CD4-positive, alpha-beta T cell treated with Interleukin-2 at 100 ng/mL for 4 hours (primary cell): ENCODE data around the gene OR4D2.
"Not testable (repeated sequence)": the region's sequence is repeated elsewhere in the genome, so short reads cannot be mapped to it uniquely, and the experiment has no call there.

ENCODE experiments used
- DNase-seq: peaks from one replicate; pipeline ENCODE4 v3.0.0-alpha.2; 2020; ENCODE audit warnings: low spot score

Gene OR4D2

DNA sequence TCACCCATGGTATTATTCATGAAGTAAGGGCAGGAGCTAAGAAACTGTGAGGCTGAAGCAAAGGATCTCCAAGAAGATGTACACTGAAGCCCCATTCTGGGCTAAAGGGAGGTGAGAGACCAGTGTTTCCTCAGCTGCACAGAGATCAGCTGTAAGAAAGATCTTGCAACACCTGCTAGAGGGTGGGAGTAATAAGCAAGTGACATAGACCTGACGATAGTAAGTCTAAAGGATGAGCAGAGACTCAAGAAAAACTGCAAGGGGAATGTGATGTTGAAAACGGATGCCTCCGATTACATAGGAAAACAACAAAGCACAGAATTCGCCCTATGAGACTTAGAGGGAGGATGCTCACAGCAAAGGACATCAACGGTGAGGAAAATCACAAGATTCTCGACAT lies at the start of gene OR4D2:
Gene OR4D2, plus strand, starts transcription at position 301 of the 400 bp plus-strand sequence. CDS start 2,674 bp downstream, outside the sequence.
- DNase-seq = no peak

DNA sequence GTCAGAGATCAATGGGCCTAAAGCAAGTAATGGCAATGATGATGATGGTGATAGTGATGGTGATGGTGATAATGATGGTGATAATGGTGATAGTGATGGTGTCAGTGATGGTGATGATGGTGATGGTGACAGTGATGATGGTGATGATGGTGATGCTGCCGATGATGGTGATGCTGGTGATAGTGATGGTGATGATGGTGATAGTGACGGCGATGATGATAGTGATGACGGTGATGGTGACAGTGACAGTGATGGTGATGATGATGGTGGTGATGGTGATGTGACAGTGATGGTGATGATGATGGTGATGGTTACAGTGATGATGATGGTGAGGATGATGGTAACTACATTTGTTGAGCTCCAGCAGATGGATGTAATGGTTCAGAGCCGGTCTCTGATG lies 49.4 kb upstream of the OR4D2 start:
- DNase-seq = no peak

DNA sequence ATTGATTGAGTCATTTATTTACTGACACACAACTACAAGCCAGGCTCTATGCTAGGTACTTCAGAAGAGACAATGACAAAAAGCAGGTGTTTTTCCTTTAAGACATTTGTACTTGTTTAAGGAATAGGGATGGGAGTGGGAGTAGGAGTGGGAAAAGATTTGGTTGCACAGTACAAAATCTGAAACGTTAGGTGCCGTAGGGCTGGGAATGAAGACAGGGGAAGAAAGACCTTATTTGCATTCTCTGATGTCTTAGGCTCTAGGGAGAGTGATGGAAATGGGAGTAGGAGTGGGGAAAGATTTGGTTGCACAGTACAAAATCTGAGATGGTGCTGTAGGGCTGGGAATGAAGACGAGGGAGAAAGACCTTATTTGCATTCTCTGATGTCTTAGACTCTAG lies 47.3 kb upstream of the OR4D2 start:
- DNase-seq = no peak

DNA sequence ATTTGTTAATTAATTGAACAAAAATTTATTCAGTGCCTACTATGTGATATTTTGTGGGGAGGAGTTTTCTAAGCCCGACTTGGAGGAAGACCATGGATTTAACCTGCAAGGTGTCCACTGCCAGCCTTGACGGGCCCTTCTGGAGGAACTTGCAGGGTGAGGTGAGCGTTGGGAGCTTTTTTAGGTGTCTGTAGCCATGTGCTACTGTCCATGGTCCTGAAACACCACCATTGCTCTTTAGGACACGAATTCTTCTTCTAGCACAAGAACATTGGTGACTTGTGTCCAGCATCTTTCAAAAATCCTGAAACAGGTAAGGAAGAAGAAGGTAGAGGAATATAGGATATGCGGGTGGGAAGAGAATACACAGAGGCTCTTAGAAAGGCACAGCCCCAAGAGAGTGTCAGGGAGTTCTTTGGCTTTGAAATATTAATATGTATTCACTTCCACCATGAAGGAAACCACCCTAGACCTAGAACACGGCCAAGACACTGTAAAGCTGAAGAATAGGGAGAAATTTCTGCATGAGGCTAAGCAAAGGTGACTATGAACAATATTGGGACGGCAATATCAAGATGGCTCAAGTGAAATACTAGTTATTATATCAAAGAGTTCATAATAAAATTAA lies 46.5 kb upstream of the OR4D2 start:
- peak; percentile 60 for DNase-seq

DNA sequence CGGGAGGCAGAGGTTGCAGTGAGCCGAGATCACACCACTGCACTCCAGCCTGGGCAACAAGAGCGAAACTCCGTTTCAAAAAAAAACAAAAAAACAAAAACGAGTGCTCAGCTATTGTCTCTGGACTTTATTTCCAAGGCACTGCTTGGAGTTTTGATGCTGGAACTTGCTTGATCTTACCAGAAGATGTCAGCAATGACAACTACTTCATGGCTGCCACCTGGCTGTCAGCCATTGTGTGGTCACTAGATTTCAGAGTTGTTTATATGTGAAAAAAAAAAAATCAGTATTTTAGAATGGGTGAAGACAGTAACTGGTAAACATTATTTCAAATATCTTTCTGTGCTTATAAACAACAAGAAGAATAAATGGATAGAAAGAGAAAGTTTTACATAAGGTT lies 44.9 kb upstream of the OR4D2 start:
- DNase-seq = peak; percentile 69

DNA sequence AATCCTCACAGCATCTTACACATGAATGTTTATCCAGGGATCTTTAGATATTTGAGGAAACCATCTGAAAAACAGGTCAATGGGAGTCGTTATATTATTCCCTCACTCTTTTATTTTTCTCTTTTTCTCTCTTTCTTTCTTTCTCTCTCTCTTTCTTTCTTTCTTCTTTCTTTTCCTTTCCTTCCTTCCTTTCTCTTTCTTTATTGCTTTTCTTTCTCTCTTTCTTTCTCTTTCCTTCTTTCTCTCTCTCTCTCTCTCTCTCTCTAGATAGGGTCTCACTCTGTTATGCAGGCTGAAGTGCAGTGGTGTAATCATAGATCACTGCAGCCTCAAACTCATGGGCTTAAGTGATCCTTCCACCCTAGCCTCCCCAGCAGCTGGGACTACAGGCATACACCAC lies 38.9 kb upstream of the OR4D2 start:
- no peak for DNase-seq

DNA sequence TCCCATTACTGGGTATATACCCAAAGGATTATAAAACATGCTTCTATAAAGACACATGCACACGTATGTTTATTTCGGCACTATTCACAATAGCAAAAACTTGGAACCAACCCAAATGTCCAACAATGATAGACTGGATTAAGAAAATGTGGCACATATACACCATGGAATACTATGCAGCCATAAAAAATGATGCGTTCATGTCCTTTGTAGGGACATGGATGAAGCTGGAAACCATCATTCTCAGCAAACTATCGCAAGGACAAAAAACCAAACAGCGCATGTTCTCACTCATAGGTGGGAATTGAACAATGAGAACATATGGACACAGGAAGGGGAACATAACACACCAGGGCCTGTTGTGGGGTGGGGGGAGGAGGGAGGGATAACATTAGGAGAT lies 34.1 kb upstream of the OR4D2 start:
- DNase-seq = not testable (repeated sequence)

DNA sequence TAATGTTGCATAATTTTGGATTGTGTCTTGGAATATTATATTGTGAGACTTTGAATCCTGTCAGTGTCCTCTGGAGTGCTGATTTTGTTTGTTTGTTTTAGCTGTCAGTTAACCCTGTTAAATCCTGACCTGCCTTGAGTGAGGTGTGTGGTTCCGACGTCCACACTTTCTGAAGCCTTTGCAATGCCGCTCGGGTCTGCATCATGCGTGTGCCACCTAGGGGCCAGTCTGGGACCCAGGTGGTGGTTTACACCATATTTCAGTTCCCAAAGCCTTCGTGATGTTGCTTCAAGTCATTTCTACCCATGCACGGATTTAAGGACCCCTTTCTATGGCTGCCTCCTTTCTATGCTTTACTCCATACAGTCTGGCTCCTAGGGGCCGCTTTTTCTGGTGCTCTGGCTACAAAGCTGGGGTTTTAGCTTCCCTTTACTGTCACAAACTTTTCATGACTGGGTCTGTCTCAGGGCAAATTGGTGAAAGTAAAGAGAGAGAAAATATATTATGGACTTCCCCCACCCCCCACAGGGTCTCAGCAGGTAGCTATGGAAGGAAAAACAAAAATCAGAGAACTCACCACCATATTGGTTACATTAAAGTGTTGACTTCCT lies 30.0 kb upstream of the OR4D2 start:
- DNase-seq = no peak

DNA sequence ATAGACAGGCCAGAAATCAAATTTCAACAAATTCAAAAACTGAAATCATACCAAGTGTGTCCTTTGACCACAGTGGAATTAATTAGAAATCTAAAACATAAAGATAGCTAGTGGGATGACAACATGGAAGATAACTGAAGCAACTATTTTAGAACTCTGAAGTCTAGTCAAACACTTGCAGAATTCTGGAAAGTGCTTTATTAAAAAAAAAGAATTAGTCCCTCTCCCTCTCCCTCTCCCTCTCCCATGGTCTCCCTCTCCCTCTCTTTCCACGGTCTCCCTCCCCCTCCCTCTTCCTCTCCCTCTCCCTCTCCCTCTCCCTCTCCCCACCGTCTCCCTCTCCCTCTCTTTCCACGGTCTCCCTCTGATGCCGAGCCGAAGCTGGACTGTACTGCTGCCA lies 25.3 kb upstream of the OR4D2 start:
- DNase-seq = no peak

DNA sequence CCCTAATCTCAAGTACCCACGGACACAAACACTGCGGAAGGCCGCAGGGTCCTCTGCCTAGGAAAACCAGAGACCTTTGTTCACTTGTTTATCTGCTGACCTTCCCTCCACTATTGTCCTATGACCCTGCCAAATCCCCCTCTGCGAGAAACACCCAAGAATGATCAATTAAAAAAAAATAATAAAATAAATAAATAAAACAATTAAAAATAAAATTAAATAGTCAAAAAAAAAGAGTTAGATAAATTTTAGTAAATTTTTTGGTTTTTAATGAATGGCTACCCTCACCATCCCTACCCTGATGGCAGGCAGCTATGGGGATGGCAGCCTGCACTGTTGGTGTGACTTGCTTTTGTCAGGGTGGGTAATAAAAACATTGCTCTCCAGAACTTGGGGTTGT lies 23.4 kb upstream of the OR4D2 start:
- not testable (repeated sequence) for DNase-seq

DNA sequence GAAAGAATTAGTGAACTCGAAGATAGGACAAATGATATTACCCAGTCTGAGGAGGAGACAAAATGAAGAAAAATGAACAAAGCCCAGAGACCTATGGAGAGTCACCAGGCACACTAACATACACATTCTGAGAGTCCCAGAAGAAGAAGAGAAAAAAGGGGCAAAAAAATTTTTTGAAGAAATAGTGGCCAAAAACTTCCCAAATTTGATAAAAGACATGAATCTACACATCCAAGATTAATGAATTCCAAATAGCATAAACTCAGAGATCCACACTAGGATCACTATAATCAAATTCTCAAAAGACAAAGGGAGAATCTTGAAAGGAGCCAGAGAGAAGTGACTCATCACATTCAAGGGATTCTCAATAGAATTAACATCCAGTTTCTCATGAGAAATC lies 22.0 kb upstream of the OR4D2 start:
- DNase-seq = no peak

DNA sequence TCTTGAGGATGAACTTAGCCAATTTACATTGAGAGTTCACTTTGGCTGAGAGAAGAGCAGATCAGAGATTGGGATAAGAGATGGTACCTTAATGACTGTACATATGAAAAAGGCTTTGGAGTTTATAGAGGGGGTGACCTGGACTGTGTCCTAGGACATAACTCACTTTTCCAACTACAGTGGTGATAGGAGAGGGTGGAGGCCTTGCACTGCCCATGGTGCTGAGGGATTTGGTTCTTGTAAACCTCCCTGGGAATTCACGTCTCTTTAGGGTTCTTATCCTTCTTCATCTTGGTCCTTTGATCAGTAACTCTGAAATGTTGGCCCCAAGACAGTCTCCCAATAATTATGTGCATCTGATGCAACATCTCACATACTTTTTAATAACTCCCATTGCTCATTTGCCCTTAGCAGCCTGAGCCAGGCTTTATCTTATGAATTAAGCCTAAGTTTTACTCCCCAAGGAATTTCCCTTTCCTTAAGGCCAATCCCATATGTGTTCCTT lies 18.8 kb upstream of the OR4D2 start, which contains the start of gene OR4D1:
Gene OR4D1, plus strand, starts transcription at position 455 of the 505 bp plus-strand sequence. CDS start 6,770 bp downstream, outside the sequence.
- DNase-seq = no peak

DNA sequence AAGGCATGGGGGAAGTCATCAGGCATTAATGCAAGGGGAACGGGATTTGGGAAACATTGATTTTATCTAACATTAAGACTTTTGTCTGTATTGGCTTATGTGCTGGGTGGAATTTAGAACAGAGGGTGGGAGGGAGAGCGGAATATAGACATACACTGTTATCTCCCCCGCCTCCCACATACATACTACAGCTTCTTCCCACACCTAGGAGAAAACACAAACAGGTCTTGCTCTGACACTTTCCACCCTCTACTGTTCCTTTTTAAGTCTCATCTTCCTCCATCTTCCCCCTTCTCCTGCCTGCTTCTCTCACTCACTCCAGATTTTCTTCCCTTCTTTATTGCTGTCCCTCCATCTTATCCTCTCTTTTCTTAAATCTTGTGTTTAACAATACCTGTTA lies 18.2 kb upstream of the OR4D2 start:
- DNase-seq = no peak

DNA sequence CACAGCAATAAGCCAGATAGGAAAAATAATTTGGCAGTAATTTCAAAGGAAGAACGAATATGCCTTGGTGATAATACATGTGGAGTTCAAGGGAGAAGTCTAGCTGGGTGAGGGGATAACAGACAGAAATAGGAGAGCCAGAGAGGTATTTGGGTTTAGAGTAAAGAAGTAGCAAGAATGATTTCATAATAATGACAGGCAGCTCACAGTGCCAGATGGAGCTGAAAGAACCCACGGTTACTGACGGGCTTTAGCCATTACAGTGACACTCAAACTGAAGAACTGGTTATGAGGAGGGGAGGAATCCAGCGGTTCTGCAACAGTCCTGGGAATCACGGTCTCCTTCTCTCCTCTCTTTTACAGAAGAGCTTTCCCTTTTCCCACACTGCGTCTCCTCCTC lies 16.4 kb upstream of the OR4D2 start:
- no peak for DNase-seq

DNA sequence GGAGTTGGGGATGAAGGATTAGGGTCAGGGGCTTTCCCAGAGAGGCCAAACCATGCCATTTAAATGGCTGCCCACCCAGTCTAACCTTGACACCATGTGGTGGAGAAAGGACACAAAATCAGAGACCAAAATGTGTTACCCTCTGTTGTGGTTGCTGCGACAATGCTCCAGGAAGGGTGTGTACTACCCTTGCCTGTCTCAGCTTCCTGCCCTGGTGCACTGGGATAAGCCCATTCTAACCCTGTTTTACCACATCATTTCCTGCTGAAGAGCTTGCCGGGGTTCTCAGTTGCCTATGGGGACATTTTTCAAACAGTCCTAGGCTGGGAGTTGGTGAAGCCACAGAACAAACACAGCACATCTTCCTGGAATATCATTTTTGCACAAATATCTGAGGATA lies 13.7 kb upstream of the OR4D2 start:
- DNase-seq = peak; percentile 86

DNA sequence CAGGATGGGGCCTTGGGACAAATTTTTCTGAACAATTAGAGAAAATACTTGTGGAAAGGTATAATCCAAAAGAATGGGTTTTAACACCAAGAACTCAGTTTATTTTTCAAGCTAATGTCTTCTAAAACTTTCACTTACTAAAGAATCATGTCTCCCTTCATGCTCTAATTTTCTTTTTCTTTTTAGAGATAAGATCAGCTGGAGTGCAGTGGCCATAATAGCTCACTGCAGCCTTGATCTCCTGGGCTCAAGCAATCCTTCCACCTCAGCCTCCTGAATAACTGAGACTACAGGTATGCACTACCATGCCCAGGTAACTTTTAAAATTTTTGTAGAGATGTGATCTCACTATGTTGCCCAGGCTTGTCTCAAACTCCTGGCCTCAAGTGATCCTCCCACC lies 13.1 kb upstream of the OR4D2 start:
- DNase-seq = no peak

DNA sequence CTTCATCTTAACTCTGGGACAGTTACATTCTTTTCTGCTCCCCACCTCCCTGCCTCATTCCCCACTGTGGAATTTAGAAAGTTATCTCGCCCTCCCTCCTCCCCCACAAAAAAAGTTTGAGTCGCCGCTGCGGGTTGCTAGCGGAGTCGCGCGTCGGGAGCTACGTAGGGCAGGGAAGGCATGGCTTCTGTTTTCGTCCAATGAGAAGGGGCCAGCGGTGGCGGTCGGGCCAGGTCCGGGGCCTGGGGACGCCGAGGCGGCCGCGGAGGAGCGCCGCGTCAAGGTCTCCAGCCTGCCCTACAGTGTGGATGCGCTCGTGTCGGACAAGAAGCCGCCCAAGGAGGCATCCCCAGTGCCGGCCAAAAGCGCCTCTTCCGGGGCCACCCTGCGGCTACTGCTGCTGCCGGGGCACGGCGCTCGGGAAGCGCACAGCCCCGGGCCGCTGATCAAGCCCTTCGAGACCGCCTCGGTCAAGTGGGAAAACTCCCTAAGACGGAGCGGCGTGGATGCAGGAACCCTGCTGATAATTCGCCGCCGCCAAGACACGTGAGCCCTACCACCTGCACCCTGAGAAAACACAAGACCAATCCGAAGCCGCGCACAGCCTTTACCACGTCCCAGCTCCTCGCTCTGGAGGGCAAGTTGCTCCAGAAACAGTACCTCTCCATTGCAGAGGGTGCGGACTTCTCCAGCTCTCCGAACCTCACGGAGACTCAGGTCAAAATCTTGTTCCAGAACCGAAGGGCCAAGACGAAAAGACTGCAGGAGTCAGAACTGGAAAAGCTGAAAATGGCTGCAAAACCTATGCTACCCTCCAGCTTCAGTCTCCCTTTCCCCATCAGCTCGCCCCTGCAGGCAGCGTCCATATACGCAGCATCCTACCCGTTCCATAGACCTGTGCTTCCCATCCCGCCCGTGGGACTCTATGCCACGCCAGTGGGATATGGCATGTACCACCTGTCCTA lies 9.7 kb upstream of the OR4D2 start:
- peak; percentile 53 for DNase-seq

DNA sequence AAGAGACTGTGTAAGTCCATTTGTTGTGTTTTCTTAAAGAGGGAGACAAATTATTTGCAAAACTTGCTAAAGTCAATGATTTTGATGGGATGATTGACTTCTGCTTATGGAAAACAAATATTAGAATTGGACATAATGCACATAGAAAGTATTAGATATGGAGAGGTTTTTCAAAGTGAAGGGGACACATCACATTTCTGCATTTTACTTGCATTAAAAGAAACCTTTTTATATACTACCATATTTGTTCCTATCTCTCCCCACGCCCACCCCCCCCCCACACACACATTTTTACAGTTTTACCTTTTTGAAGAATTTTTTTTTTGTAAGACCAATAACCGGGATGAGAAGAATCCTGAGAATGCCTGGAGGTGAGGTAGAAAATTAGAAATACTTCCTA lies 8.6 kb upstream of the OR4D2 start:
- no peak for DNase-seq

DNA sequence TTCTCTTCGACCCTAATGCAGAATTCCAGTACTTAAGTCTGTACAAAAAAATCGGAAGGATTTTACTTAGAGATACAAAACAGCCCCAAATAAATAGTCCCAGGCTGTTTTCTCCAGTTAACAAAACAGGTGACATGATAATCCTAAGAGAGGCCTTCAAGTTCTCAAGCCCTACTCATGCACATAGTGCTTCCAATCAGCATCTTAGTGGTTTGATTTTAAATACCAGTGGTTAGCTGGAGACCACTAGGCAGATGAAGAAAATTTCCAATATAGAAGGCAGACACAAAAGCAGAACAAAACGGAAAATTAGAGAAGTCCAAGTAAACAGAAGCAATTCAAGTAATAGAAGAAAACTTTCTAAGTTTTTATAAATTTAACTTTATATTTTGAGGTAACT lies 5.2 kb upstream of the OR4D2 start:
- DNase-seq = no peak

DNA sequence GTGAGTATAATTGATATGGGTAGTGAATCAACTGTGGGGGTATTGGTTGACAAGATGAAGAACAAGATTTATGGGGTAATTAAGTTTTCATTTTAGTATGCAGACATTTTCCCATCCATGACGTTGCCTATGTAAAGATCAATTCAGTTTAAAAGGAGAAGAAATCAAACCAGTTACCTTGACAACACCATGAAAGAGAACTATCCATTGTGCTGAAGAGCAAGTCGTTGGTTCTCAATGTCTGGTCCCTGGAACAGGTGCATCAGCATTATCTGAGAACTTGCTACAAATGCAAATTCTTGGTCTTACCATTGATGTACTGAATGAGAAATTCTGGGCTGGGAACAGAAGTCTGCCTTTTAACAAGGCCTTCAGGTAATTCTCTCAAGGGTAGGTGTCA lies 801 bp upstream of the OR4D2 start:
- no peak for DNase-seq

DNA sequence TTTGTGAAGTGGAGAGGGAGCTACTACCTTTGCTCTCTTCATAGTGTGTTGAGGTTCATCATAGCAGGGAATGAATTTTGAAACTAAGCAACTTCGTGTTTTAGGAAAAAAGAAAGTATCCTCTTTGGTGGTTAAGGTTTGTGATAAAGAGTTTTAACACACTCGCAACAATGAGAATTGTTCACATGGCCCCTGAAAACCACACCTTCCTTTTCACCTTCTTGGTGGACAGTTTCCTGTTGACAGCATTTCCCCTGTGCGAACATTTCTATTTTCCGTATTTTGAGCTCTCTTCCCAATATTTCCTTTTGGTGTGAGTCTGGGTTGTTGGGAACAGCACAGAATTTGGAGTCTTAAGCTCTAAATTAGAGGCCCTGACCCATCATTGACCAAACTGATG lies 3.8 kb downstream of the OR4D2 start:
- DNase-seq = peak; percentile 11

DNA sequence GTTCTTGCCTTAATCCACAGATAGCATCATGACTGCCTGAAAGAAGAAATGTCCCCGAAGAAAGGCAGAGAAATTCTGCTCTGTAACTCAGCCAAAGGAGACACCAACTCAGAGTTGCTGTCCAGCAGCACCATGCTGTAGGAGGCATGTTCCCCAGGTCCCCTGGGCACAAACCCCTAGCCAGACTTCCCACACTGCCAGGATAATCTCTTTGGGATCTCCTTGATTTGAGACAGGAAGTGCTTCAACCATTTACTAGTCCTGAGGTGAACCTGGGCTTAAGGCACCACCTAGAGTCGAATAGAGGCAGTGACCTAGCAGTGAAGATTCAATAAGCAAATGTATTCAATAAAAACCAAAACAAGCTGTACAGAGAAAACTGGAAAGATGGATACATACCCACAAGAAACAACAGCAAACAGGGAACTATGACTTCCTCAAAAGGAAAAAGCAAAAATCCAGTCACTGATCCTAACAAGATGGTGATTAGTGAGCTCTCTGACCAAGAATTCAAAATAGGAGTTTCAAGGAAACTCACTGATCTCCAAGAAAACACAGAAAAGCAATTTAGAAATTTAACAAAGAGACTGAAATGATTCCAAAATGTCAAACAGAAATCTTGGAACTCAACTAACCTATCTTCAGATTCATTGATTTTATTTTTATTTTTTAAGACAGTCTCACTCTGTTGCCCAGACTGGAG lies 5.7 kb downstream of the OR4D2 start:
- DNase-seq = peak; percentile 72
